ENCODE results near the gene INSM2. TPM values are rescaled to one million over a fixed set of nuclear protein-coding genes. Genes with fewer than 3 reads are reported as not detected.

Gene INSM2, protein sequence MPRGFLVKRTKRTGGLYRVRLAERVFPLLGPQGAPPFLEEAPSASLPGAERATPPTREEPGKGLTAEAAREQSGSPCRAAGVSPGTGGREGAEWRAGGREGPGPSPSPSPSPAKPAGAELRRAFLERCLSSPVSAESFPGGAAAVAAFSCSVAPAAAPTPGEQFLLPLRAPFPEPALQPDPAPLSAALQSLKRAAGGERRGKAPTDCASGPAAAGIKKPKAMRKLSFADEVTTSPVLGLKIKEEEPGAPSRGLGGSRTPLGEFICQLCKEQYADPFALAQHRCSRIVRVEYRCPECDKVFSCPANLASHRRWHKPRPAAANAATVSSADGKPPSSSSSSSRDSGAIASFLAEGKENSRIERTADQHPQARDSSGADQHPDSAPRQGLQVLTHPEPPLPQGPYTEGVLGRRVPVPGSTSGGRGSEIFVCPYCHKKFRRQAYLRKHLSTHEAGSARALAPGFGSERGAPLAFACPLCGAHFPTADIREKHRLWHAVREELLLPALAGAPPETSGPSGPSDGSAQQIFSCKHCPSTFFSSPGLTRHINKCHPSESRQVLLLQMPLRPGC
- total RNA-seq = 2.3 TPM

DNA sequence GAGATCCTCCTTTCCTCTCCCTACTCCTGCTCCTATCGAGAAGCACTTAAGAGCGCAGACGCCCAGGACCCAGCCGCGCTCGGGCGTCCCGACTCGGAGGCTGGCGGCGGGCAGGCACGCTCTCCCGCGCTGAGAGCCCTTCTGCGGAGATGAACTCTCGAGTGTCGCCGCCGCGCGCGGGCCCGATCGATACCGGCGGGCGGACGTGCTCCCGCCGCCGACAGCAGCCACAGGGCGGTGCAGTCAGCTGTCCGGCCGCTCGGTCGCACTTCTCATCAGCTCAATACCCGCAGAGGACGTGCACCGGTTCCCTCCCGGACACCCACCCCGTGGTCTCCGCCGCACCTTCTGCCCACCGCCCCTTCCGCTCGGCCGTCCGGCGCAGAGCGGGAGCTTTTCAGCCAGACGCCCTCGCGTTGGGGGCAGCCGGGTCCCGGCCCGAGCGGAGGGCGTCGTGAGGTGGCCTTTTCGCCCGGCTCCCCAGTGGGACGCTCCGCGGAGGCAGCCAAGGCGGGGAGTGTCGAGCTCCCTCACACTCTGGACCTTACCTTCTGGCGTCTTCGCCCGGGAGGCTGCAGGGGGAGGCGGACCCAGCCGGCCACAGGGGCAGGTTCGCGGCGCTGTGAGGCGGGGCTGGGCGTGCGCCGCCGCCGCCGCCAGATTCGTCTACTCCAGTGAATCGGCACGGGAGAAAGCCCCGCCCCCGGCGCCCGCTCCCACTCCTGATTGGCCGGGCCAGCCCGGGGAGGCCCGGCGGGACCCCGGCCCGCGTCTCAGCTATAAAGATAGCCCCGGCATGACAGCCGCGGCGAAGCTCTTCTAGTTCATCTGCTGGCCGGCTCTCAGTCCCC lies at the start of gene INSM2:
Gene INSM2, plus strand, starts transcription at position 808 of the 851 bp plus-strand sequence. CDS start 89 bp downstream, outside the sequence.

Other genes with a start within 250 kb of the INSM2 start
- 163 TPM for gene PSMA6, start 241.8 kb upstream of the INSM2 start, total RNA-seq
- 42.9 TPM for gene NFKBIA, start 129.4 kb upstream of the INSM2 start, total RNA-seq

All from diencephalon (tissue), 1 donor.